ENCODE data around the gene EAF2.

Gene EAF2

DNA sequence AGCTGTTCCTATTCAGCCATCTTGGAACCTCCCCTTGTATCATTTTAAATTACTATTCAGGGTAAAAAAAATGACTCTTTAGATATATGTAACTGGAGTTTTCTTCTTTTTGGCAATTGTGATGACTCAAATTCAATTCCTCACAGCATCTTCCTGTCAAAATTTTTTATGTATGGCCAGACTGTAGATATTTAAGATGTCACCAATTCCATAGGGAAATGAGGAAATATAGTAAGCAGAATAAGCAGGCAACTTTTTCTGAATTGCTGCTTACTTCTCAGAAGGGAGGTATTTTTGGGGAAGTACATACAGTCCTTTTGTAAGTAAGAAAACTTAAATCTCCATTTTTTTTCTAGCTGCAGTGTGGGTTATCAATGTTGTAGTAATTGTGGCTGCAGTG is 28.8 kb downstream of the EAF2 start:
- no peak for DNase-seq

DNA sequence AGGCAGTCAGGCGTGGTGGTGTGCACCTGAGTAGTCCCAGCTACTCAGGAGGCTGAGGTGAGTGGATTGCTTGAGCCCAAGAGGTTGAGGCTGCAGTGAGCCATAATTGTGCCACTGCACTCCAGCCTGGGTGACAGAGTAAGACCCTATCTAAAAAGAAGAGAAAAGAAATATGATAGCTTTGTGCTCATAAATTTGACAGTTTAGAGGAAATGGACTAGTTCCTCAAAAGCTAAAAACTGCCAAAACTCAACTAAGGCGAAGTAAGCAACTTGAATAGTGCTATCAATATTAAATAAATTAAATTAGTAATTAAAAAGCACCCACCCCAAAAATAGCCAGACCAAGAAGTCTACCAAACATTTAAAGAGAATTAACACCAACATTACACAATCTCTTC is 34.7 kb downstream of the EAF2 start:
- no peak for DNase-seq

DNA sequence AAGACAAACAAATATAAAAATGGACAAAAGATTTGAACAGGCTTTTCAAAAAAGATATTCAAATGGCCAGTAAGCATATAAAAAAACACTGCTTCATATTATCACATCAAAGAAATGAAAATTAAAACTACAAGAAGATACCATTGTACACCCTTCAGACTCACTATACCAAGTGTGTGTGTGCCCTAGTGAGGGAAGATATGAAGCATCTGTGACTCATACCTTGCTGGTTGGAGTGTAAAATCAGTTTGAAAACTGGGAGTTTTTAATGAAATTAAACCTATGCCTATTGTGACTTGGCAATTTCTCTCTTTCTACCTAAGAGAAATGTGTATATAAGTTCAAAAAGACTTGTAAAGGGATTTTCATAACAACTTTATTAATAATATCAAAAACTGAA is 35.7 kb downstream of the EAF2 start:
- no peak for DNase-seq

DNA sequence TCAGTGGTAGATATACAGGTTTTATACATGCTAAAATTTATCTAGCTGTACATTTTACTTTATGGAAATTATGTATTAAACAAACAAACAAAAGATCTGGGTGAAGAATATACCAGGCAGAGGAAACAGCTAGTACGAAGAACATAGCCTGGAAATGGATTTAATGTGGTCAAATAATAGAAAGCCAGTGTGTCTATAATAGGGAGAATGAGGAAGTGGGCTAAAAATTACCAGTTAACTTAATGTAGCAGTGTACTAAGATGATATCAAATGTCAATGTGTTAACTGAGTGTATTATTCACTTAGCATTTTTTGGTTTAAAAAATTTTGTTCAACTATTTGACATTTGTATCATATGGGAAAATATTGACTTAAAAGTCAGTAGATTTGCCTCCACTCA is 36.4 kb downstream of the EAF2 start:
- DNase-seq: no peak

GRCh38 chr3:121878411-121878810 is 43.4 kb downstream of the EAF2 start:
- no peak for DNase-seq

DNA sequence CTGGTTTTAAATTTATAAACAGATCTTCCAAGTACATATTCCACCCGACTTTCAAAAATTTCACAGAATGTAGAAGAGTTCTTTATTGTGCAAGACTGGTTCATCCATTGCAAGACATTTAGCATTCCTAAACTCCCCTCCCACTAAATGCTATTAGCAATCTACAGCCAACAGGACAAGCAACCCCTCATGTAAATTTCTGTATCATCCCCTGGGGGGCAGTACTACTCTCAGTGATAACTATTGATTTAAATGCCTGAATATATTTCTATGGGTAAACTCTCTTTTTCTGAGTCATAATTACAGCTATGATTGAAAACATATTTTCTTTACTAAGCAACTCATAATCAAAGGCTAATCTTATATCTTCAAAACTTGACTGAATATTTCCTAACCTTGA is 48.5 kb downstream of the EAF2 start:
- no peak for DNase-seq

DNA sequence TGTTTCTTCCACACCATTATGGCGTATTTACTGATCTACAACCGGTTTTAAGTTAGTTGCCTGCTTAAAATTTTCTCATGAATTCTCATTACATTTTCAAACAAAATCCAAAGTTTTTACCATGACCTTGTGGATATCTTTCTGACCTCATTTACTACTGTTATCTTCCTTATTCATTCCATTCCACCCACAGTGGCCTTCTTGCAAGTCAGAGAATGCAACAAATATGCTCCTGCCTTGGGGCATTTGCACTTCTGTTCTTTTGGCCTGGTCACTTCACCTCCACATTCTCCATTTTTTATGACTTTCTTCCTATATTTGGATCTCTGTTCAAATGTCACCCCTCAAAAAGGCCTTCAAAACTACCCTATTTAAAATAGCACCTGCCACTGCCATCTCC is 50.4 kb downstream of the EAF2 start:
- no peak for DNase-seq

GRCh38 chr3:121894301-121894990 is 59.4 kb downstream of the EAF2 start, which contains the start of gene SLC15A2:
Gene SLC15A2 (plus strand): TSS chr3:121894401. CDS start chr3:121894477, 76 bp downstream.
- no peak for DNase-seq

- DNase-seq: no peak
Observed at GRCh38 chr3:121895121-121895520, 60.1 kb downstream of the EAF2 start.

DNA sequence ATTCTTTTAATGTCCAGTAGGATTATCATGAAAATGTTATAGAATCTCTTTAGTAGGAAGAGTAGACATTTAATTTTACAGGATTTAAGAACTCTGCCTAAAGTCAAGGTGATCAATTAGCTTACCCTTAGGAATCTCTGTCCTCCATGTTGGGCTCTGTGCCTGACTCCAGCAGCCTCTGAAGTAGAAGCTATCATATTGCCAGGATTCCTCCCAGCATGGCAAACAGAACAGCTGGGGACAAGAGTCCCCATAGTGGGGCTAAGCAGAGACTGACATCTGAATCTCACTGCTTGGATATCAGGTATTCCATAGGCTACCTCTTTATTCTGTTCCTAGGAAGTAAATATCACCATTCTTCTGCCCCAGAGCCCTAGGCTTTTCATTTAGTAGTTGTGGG is 60.7 kb downstream of the EAF2 start:
- no peak for DNase-seq

DNA sequence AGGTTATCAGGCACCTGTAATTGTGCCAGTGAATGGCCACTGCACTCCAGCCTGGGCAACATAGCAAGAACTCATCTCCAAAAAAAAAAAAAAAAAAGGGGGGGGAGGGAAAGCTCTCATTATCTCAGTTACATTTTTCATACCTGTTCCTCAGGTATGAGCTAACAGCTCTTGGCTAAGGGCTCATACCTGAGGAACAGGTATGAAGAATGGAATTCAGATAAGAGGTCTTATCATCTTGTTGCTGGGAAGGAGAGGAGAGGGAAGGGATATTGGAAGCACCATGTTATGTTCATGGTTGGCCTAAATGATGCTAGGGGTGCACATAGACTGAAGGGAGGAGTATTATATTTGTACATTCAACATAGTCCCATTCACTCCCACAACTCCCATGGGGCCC is 61.8 kb downstream of the EAF2 start:
- no peak for DNase-seq

DNA sequence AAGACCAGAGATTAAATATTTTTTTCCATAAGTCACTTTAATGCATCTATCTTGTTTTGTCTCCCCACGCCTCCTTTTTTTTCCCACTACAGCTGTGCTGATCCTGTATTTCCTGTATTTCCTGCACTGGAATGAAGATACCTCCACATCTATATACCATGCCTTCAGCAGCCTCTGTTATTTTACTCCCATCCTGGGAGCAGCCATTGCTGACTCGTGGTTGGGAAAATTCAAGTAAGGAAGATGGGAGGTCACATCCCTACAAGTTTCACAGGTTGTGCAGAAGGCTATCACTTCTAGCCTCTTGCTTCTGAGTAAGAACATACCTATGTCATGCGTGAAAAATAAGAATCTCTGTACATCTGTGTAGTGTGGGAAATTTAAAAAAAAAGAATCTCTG is 62.3 kb downstream of the EAF2 start:
- DNase-seq: no peak

DNA sequence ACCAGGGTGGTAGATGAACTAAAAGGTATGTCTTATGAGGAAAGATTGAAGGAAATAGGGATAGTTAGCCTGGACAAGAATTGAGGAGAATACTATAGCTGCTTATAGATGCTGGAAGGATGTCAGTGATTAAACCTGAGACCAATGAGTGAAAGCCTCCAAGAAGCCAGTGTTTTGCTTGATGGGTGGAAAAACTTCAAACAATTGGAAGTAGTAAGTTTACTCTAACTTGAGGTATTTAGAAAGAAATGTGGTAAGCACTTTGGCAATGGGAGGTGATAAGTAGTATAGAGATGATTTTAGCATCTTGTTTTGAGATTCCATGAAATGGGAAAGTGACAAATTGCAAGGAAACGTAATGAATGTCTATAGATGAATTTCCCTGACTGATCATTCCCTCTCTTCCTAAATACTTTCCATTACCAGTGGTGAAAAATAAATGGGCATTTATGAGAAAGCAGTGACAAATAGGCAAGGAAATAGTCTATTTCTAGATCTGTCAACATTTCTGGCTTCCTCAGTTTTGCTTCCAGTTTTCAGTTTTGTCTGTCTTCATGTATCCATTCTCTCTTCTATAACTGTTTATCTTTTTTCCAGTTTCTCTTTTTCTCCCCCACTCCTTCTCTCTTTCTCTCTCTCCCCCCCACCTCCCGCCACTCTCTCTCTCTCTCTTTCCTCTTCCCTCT is 78.4 kb downstream of the EAF2 start:
- no peak for DNase-seq

DNA sequence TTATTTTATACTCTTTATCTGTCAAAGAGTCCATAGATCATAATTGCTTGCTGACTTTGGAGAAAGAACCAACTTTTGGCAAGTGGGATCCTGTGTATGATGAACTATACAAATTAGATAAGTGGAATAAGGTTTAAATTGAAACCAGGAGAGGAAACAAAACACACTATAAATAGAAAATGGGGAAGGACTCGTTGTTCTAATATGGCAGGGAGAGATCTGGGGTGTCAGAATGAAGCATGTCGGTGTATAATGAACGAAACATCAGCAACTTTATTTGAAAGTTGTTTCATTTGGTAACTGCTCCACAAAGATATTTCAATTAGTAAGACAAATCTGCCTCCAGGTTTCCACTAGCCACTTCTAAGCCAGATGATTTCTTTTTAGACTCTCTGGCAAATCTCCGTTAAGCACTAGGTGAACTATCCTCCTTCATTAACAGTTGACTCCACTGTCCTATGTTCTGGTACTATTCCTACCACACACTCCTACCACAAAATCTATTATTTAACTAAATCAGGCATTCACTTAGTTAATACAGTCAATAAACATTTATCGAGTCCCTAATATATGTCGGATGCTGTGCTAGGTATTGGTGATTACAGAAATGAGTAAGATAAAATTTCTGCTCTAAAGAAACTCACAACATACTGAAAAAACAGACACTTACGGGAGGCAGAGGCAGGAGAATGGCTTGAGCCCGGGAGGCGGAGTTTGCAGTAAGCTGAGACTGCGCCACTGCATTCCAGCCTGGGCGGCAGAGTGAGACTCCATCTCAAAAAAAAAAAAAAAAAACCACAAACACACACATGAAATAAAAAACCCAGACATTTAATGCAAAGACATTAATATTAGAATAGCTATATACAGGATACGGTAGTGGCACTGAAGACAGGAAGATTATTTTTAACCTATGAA is 79.3 kb downstream of the EAF2 start:
- DNase-seq: no peak

GRCh38 chr3:121916189-121916588 is 81.2 kb downstream of the EAF2 start:
- no peak for DNase-seq

- no peak for DNase-seq
Observed at GRCh38 chr3:121918779-121919483, 83.9 kb downstream of the EAF2 start.

- DNase-seq: no peak
Observed at GRCh38 chr3:121924734-121925133, 89.7 kb downstream of the EAF2 start.

DNA sequence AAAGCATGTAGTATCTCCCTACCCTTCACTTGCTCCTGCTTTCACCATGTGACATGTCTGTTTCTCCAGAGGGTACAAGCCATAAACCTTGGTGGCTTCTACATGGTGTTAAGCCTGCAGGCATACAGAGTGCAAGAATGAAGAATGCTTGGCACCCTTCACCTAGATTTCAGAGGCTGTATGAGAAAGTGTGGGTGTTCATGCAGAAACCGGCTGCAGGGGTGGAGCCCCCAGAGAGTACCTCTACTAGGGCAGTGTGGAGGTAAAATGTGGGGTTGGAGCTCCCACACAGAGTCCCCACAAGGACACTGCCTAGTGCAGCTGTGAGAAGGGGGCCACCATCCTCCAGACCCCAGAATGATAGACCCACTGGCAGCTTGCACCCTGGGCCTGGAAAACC is 91.4 kb downstream of the EAF2 start:
- no peak for DNase-seq
